HCT116 (cell line): ENCODE results near the gene AP3S1. TPM values are rescaled to one million over a fixed set of nuclear protein-coding genes. Genes with fewer than 3 reads are reported as not detected.
"Not testable (repeated sequence)": the region's sequence is repeated elsewhere in the genome, so short reads cannot be mapped to it uniquely, and the experiment has no call there.

Source experiments
- ATAC-seq: fragments of 200-7000 bp; cut with Tn5 transposase; 2 replicates; pipeline ENCODE4 v1.9.1; 2020; ENCODE audit warnings: mild to moderate bottlenecking, moderate library complexity
- BruUV-seq: library from RNA; stranded (reverse); fragments of 400-500 nt; replicated peaks from 2 replicates; lab custom pipeline; 2021; lab: Mats Ljungman, UMichigan
- CTCF ChIA-PET: fragments of 300-600 bp; sonication (Branson Sonifier 250); formaldehyde crosslinking; loops from one replicate; lab custom pipeline; 2021; ENCODE audit warnings: antibody characterized with exemption; lab: Charles Lee
- POLR2A ChIA-PET: fragments of 300-600, 350-600 bp; sonication (Branson Sonifier 250); formaldehyde crosslinking; loops from one replicate; lab custom pipeline; 2021; ENCODE audit warnings: antibody characterized with exemption; lab: Charles Lee
- RAD21 ChIA-PET, 2 experiments: fragments of 300-600 bp; sonication (Branson Sonifier 250); formaldehyde crosslinking; loops; one replicate each; lab custom pipeline; 2023; ENCODE audit warnings: low total read pairs in 2 of 2; ENCODE audit not compliant: uncharacterized antibody in 2 of 2, unreplicated experiment in 2 of 2, low non-redundant PET in 1 of 2; lab: Charles Lee
- DNase-seq: peaks from one replicate; pipeline ENCODE4 v3.0.0-alpha.2; 2010; ENCODE audit warnings: low read depth, low spot score
- H2AFZ ChIP-seq: fragments of 200-600 bp; shearing (Covaris generic), sonication (generic); 2 replicates; pipeline ENCODE4 v1.6.1; 2017; ENCODE audit warnings: low read depth, mixed run types, mixed read lengths, antibody characterized with exemption, low read length; ENCODE audit not compliant: poor library complexity, severe bottlenecking
- H3K27ac ChIP-seq: 2 replicates; pipeline ENCODE4 v1.5.1; 2012; ENCODE audit warnings: low read depth, low read length
- H3K27me3 ChIP-seq: fragments of 200-600 bp; sonication (generic); 2 replicates; pipeline ENCODE4 v1.6.1; 2016; ENCODE audit warnings: mixed run types, low read length, mixed read lengths; ENCODE audit not compliant: insufficient read depth
- H3K36me3 ChIP-seq, 2 experiments: fragments of 200-500 bp in 1 of 2; fragments of 200-600 bp in 1 of 2; sonication (Bioruptor generic) in 1 of 2; sonication (generic) in 1 of 2; 2 replicates each; pipeline versions ENCODE4 v1.5.1 to v1.6.1; 2014 to 2016; ENCODE audit warnings: low read length in 2 of 2, inconsistent platforms in 1 of 2, mixed read lengths in 1 of 2, mixed run types in 1 of 2; ENCODE audit not compliant: insufficient read depth in 2 of 2, control insufficient read depth in 1 of 2
- H3K4me1 ChIP-seq, 2 experiments: fragments of 200-600 bp in 1 of 2; sonication (generic) in 1 of 2; 2 replicates each; pipeline versions ENCODE4 v1.5.1 to v1.6.1; 2012 to 2017; ENCODE audit warnings: low read length in 2 of 2, inconsistent platforms in 1 of 2, mild to moderate bottlenecking in 1 of 2, mixed read lengths in 1 of 2, mixed run types in 1 of 2, moderate library complexity in 1 of 2; ENCODE audit not compliant: insufficient read depth in 2 of 2, control insufficient read depth in 1 of 2
- H3K4me2 ChIP-seq: fragments of 200-600 bp; sonication (generic); 2 replicates; pipeline ENCODE4 v1.6.1; 2017; ENCODE audit warnings: mixed run types, low read length, mixed read lengths
- H3K4me3 ChIP-seq, 2 experiments: fragments of 200-600 bp in 1 of 2; sonication (generic) in 1 of 2; replicated peaks in 1 of 2; 2 replicates each; pipeline ENCODE4 v1.5.1; 2011 to 2016; ENCODE audit warnings: low read length in 2 of 2, control low read depth in 1 of 2, low read depth in 1 of 2, mild to moderate bottlenecking in 1 of 2, mixed read lengths in 1 of 2, mixed run types in 1 of 2
- H3K79me2 ChIP-seq: fragments of 200-600 bp; sonication (generic); 2 replicates; pipeline ENCODE4 v1.6.1; 2017; ENCODE audit warnings: mild to moderate bottlenecking, mixed run types, low read length, moderate library complexity, mixed read lengths; ENCODE audit not compliant: insufficient read depth
- H3K9ac ChIP-seq: fragments of 200-600 bp; sonication (generic); 2 replicates; pipeline ENCODE4 v1.6.1; 2016; ENCODE audit warnings: low read length, mixed read lengths
- H3K9me2 ChIP-seq: fragments of 200-600 bp; sonication (generic), shearing (Covaris generic); 2 replicates; pipeline ENCODE4 v1.6.1; 2017; ENCODE audit warnings: mixed run types, mild to moderate bottlenecking, moderate library complexity; ENCODE audit not compliant: insufficient read depth
- H3K9me3 ChIP-seq, 2 experiments: fragments of 200-500 bp in 1 of 2; fragments of 200-600 bp in 1 of 2; sonication (Bioruptor generic) in 1 of 2; sonication (generic) in 1 of 2; 2 replicates each; pipeline ENCODE4 v1.6.1; 2014 to 2017; ENCODE audit warnings: low read length in 2 of 2, mixed read lengths in 2 of 2, inconsistent platforms in 1 of 2, low read depth in 1 of 2, mild to moderate bottlenecking in 1 of 2, mixed run types in 1 of 2, moderate library complexity in 1 of 2; ENCODE audit not compliant: control insufficient read depth in 1 of 2, insufficient read depth in 1 of 2
- H4K20me1 ChIP-seq: fragments of 200-600 bp; sonication (generic), shearing (Covaris generic); 2 replicates; pipeline ENCODE4 v1.6.1; 2017; ENCODE audit warnings: mixed run types, mild to moderate bottlenecking, moderate library complexity; ENCODE audit not compliant: insufficient read depth
- CBX3 ChIP-seq: IDR thresholded peaks from 2 replicates; pipeline ENCODE4 v1.6.1; 2012; ENCODE audit warnings: low read depth
- ELF1 ChIP-seq: IDR thresholded peaks from 2 replicates; pipeline ENCODE4 v1.6.1; 2012; ENCODE audit warnings: low read depth, borderline replicate concordance
- intact Hi-C: fragments of 100-400 bp; cut with micrococcal nuclease; formaldehyde crosslinking; loops from 2 replicates; pipeline ENCODE4 v1.10.0; 2022
- total RNA-seq: library from RNA; stranded (reverse); gene quantifications from one replicate; pipeline ENCODE4 v1.2.1, GENCODE V29; 2021; ENCODE audit not compliant: unreplicated experiment
- TF ChIP-seq, protein P1 (sequence below), 3 experiments: fragments of 200-600 bp in 1 of 3; sonication (generic) in 1 of 3; IDR thresholded peaks in 2 of 3; conservative IDR thresholded peaks in 1 of 3; 2 replicates each; pipeline ENCODE4 v1.5.1; 2012 to 2017; ENCODE audit warnings: low read depth in 2 of 3, low read length in 2 of 3, antibody characterized with exemption in 1 of 3, borderline replicate concordance in 1 of 3, control low read depth in 1 of 3, mild to moderate bottlenecking in 1 of 3, mixed read lengths in 1 of 3, mixed run types in 1 of 3, moderate library complexity in 1 of 3; ENCODE audit not compliant: insufficient read depth in 1 of 3

The AP3S1 gene
- total RNA-seq, 1 experiment from 2014 or later = 432 TPM

DNA sequence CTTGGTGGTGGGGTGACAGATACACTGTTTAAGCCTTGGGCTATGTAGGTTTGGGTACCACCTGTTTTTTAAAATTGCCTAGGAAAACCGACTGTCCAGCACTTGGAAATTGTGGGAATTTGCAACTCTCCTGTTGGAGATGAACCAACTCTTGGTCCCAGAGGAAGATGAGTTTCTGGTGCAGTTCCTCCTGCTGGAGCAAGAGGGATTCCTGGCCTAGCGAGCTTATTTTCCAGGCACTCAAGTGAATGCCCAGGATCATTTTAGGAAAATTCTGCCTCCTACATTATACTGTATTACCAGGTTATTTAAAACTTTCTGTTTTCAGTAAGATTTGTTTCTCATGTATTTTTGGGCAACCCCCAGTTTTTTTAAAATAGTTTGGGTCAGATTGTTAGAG, 33.7 kb downstream of the AP3S1 start:
- ChIA-PET RAD21 (no interaction called here), POLR2A (no interaction called here), CTCF (interaction anchor here (1.4 kb wide), 1 partner anchor 13 kb away, joined by 6 read pairs; no protein-coding TSS in a partner anchor)
- H3K4me2 ChIP-seq = no peak overlapping the region
- no peak overlapping the region for H3K27ac ChIP-seq
- no TSS peak for BruUV-seq
- no peak overlapping the region for H3K9ac ChIP-seq
- H3K79me2 ChIP-seq = peaks cover 100% of the 10 kb centered on the region
- no peak overlapping the region for H2AFZ ChIP-seq
- 0 out of 2 replicates have a peak, but pooled peaks cover 10% of the 10 kb centered on the region for H4K20me1 ChIP-seq
- no peak overlapping the region for H3K4me3 ChIP-seq
- peaks cover 0 to 49% of the 10 kb centered on the region in 2 experiments; a peak in 3 of 4 replicates for H3K36me3 ChIP-seq
- no peaks in the 10 kb centered on the region for H3K9me2 ChIP-seq
- no peaks in the 10 kb centered on the region for H3K27me3 ChIP-seq
- DNase-seq (no peak), ATAC-seq (peak; percentile 74)
- no peak for TF ChIP-seq ELF1
- TF ChIP-seq, protein P1, sequence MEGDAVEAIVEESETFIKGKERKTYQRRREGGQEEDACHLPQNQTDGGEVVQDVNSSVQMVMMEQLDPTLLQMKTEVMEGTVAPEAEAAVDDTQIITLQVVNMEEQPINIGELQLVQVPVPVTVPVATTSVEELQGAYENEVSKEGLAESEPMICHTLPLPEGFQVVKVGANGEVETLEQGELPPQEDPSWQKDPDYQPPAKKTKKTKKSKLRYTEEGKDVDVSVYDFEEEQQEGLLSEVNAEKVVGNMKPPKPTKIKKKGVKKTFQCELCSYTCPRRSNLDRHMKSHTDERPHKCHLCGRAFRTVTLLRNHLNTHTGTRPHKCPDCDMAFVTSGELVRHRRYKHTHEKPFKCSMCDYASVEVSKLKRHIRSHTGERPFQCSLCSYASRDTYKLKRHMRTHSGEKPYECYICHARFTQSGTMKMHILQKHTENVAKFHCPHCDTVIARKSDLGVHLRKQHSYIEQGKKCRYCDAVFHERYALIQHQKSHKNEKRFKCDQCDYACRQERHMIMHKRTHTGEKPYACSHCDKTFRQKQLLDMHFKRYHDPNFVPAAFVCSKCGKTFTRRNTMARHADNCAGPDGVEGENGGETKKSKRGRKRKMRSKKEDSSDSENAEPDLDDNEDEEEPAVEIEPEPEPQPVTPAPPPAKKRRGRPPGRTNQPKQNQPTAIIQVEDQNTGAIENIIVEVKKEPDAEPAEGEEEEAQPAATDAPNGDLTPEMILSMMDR (IDR thresholded peaks at IDR 0.05 in 2 of 3, conservative IDR thresholded peaks at IDR 0.05 in 1 of 3; ENCODE audit: borderline replicate concordance in 1 of 3, insufficient read depth in 1 of 3, low read depth in 2 of 3, low read length in 2 of 3) = peak in 2 of 3 experiments; percentile 51; a peak in 4 of 6 replicates
- no peak for TF ChIP-seq CBX3
- H3K9me3 ChIP-seq = no peaks in the 10 kb centered on the region
- intact Hi-C loops = no loop called here
- peaks cover 18 to 27% of the 10 kb centered on the region in 2 experiments for H3K4me1 ChIP-seq

DNA sequence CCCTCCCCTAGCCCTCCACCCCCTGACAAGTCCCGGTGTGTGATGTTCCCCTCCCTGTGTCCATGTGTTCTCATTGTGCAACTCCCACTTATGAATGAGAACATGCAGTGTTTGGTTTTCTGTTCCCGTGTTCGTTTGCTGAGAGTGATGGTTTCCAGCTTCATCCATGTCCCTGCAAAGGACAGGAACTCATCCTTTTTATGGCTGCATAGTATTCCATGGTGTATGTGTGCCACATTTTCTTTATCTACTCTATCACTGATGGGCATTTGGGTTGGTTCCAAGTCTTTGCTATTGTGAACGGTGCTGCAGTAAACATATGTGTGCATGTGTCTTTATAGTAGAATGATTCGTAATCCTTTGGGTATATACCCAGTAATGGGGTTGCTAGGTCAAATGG, 35.6 kb downstream of the AP3S1 start:
- H3K9me3 ChIP-seq, H3K9me2 ChIP-seq, ATAC-seq, H3K4me3 ChIP-seq, H3K4me2 ChIP-seq, H2AFZ ChIP-seq, H3K9ac ChIP-seq, intact Hi-C loops, POLR2A ChIA-PET, DNase-seq, H3K27me3 ChIP-seq, RAD21 ChIA-PET, H3K27ac ChIP-seq, CTCF ChIA-PET, BruUV-seq: not testable (repeated sequence)
- Histone ChIP-seq H3K4me1 (peaks cover 20 to 30% of the 10 kb centered on the region in 2 experiments), H4K20me1 (0 out of 2 replicates have a peak, but pooled peaks cover 10% of the 10 kb centered on the region), H3K36me3 (peaks cover 0 to 39% of the 10 kb centered on the region in 2 experiments; a peak in 3 of 4 replicates), H3K79me2 (peaks cover 100% of the 10 kb centered on the region)

DNA sequence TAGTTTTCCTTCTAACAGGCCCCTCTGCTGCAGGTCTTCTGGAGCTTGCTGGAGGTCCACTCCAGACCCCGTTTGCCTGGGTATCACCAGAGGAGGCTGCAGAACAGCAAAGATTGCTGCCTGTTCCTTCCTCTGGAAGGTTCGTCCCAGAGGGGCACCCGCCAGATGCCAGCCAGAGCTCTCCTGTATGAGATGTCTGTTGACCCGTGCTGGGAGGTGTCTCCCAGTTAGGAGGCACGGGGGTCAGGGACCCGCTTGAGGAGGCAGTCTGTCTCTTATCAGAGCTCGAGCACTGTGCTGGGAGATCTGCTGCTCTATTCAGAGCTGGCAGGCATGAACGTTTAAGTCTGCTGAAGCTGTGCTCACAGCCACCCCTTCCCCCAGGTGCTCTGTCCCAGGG, 40.7 kb downstream of the AP3S1 start:
- CTCF ChIA-PET, ATAC-seq, POLR2A ChIA-PET, H2AFZ ChIP-seq, intact Hi-C loops, H3K4me2 ChIP-seq, H3K27ac ChIP-seq, RAD21 ChIA-PET, H3K9ac ChIP-seq, H3K27me3 ChIP-seq, H4K20me1 ChIP-seq, H3K9me2 ChIP-seq, H3K4me3 ChIP-seq, H3K9me3 ChIP-seq, BruUV-seq, DNase-seq: not testable (repeated sequence)
- Histone ChIP-seq H3K36me3 (peaks cover 0 to 25% of the 10 kb centered on the region in 2 experiments; a peak in 3 of 4 replicates), H3K79me2 (peaks cover 100% of the 10 kb centered on the region), H3K4me1 (peaks cover 11 to 38% of the 10 kb centered on the region in 2 experiments; a peak in 3 of 4 replicates)
